ENCODE results near the gene ZNF600.
"Not testable (repeated sequence)": the region's sequence is repeated elsewhere in the genome, so short reads cannot be mapped to it uniquely, and the experiment has no call there.

Gene ZNF600

DNA sequence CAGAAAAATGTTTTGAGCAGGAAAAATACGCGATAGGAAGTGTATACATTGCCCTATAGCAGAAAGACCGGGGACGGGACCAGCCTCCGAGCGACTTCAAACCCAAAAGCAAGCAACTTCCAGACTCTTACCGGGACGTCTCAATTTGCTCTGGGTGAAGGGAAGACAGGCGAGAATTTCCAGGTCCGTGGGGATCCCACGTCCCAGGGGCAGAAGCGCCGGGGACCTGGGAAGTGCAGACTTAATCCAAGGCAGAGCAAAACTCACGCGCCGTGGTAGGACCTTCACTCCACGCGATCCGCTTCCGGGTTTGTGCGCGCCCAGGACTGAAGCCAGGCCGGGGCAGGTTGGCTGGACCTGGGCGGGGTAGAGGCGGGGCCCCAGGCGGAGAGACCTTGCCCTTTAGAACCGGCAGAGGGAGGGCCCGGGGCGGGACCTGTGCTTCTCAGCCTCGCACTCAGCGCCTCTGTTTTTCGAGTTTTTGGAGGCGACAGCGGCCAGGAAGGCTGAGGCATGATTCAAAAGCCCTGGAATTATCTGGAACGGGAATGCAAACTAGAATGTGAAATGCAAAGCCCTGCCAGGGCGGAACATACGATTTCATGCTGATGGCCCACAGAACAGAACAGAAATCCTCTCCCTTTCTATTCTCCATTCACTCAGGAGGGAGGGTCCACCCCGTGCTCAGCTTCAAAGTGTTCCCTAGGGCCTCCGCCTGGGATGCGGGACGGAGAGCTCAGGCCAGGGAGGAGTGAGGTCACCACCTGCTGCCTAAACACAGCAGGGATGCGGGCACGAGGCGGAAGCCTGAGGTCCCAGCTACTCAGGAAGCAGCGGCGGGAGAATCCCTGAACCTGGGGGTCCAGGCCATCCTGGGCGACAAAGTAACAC is at the start of gene ZNF600:
Gene ZNF600 (minus strand): TSS at position 328 of the 891 bp plus-strand sequence. CDS start 7,903 bp downstream, outside the sequence.
- H3K4me1 Mint-ChIP-seq = peaks cover 40% of the 10 kb centered on the region
- peak; percentile 100 for ATAC-seq
- peaks cover 14 to 17% of the 10 kb centered on the region in 2 donors for H3K9me3 Mint-ChIP-seq
- peak within 1 kb of the TSS; percentile 79 to 87 for H3K4me3 Mint-ChIP-seq
- H3K27me3 Mint-ChIP-seq = not testable (repeated sequence)
- H3K27ac Mint-ChIP-seq = peak within 1 kb of the TSS; percentile 91 to 95
- DNase-seq = peak; percentile 79

DNA sequence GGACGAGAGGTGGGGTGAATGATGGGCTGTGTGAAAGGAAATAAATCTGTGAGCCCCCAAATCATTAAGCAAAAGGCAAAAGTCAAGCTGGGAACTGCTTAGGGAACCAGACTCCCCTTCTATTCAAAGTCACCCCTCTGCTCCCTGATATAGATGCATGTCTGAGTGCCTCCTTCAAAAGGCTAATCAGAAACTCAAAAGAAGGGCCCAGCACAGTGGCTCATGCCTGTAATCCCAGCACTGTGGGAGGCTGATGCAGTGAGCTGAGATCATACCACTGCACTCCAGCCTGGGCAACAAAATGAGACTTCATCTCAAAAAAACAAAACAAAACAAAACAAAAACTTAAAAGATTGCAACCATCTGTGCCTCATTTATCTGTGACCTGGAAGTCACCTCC is 47.7 kb upstream of the ZNF600 start:
- not testable (repeated sequence) for H3K4me1 Mint-ChIP-seq, H3K4me3 Mint-ChIP-seq, ATAC-seq, DNase-seq, H3K27ac Mint-ChIP-seq, H3K27me3 Mint-ChIP-seq
- H3K9me3 Mint-ChIP-seq = peaks cover 41 to 68% of the 10 kb centered on the region in 2 donors

DNA sequence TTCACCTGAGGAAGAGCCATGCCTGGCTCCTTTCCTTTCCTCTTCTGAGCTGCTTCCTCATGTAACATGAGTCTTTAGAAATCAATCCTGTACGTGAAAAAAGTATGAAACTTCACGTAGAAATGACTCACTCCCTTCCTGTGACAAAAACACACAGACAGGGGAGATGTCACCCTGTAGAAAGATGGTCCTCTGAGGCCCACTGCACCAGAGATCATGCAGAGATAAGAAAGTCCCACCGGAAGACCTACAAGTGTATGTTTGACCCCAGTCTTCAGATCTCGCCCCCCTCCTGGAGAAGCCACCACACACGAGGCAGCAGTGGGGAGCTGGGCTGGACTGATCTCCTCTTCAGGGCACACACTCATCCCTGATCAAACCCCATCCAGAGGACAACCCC is 47.0 kb upstream of the ZNF600 start:
- H3K4me1 Mint-ChIP-seq, ATAC-seq, DNase-seq, H3K27ac Mint-ChIP-seq, H3K27me3 Mint-ChIP-seq, H3K4me3 Mint-ChIP-seq: not testable (repeated sequence)
- H3K9me3 Mint-ChIP-seq = peaks cover 41 to 68% of the 10 kb centered on the region in 2 donors

DNA sequence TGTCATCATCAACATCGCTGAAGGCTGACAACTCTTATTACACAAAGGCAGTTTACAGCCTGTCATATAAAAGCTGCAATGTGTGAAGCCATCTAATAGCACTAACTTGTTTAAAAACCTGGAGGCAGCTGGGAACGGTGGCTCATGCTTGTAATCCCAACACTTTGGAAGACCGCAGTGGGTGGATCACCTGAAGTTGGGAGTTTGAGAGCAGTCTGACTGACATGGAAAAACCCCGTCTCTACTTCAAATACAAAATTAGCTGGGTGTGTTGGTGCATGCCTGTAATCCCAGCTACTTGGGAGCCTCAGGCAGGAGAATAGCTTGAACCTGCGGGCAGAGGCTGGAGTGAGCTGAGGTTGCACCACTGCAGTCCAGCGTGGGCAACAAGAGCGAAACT is 43.3 kb upstream of the ZNF600 start:
- H3K4me3 Mint-ChIP-seq, ATAC-seq, H3K4me1 Mint-ChIP-seq, H3K27me3 Mint-ChIP-seq, H3K27ac Mint-ChIP-seq, DNase-seq: not testable (repeated sequence)
- peaks cover 15 to 50% of the 10 kb centered on the region in 2 donors for H3K9me3 Mint-ChIP-seq

- Mint-ChIP-seq H3K4me3 (no peak overlapping the region), H3K4me1 (peaks cover 3% of the 10 kb centered on the region), H3K9me3 (peaks cover 9 to 34% of the 10 kb centered on the region in 2 donors), H3K27me3 (no peaks in the 10 kb centered on the region), H3K27ac (no peak overlapping the region)
- DNase-seq (no peak), ATAC-seq (no peak)
Observed at GRCh38 chr19:52825765-52826164, 39.2 kb upstream of the ZNF600 start.

DNA sequence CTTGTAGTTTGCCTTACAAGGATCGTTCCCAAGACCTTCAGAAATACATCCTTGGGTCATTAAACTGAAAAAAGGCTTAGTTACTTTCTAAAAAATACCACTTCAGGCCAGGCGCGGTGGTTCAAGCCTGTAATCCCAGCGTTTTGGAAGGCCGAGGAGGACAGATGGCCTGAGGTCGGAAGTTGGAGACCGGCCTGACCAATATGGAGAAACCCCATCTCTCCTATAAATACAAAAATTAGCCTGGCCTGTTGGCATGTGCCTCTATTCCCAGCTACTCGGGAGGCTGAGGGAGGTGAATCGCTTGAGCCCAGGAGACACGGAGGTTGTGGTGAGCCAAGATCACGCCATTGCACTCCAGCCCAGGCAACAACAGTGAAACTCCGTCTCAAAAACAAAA is 37.1 kb upstream of the ZNF600 start:
- Mint-ChIP-seq H3K4me3 (no peak overlapping the region), H3K27me3 (no peaks in the 10 kb centered on the region), H3K4me1 (peaks cover 11% of the 10 kb centered on the region), H3K27ac (no peak overlapping the region), H3K9me3 (peaks cover 4 to 21% of the 10 kb centered on the region in 2 donors)
- ATAC-seq (no peak), DNase-seq (no peak)

DNA sequence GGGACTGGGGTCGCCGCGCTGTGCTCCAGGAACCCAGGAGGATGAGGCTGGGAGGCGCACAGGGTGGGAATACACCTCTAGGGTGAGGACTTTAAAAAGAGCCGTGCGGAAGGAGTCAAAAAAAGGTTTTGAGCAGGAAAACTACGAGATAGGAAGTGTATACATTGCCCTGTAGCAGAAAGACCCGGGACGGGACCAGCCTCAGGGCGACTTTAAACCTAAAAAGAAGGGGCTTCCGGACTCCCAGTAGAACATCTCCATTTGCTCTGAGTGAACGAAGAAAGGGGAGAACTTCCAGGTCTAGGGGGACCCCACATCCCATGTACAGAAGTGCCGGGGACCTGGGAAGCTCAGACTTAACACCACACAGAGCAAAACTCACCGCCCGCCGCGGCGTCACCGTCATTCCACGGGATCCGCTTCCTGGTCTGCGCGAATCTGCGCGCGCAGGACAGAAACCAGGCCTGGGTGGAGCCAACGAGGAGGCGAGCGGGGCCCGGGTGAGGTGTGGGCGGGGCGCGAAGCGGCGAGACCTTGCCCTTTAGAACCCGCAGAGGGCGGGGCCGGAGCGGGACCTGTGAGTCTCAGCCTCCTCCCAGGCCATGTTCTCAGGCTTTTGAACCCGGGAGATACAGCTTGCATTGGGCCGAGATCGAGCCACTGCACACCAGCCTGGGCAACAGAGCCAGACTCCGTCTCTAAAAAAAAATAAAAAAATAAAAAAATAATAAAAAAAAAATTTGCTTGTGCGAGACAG is 34.8 kb upstream of the ZNF600 start, which contains the start of gene ZNF28:
Gene ZNF28 (minus strand): TSS at position 430 of the 757 bp plus-strand sequence. CDS start 3,675 bp downstream, outside the sequence.
- H3K4me1 Mint-ChIP-seq = peaks cover 19% of the 10 kb centered on the region
- H3K4me3 Mint-ChIP-seq = peak within 1 kb of the TSS; percentile 93 to 96
- not testable (repeated sequence) for H3K27me3 Mint-ChIP-seq
- ATAC-seq = peak; percentile 99
- H3K9me3 Mint-ChIP-seq = peaks cover 11 to 16% of the 10 kb centered on the region in 2 donors
- peak; percentile 63 to 78 for DNase-seq
- peak within 1 kb of the TSS; percentile 90 to 96 for H3K27ac Mint-ChIP-seq

- DNase-seq = peak in 1 of 2 donors; percentile 30
- H3K4me3 Mint-ChIP-seq = peak overlapping the region; percentile 93 to 96
- ATAC-seq = peak; percentile 68
- peaks cover 19% of the 10 kb centered on the region for H3K4me1 Mint-ChIP-seq
- not testable (repeated sequence) for H3K27me3 Mint-ChIP-seq
- peak overlapping the region; percentile 90 to 96 for H3K27ac Mint-ChIP-seq
- H3K9me3 Mint-ChIP-seq = peaks cover 11 to 16% of the 10 kb centered on the region in 2 donors
Observed at GRCh38 chr19:52820472-52821203, 34.0 kb upstream of the ZNF600 start.

DNA sequence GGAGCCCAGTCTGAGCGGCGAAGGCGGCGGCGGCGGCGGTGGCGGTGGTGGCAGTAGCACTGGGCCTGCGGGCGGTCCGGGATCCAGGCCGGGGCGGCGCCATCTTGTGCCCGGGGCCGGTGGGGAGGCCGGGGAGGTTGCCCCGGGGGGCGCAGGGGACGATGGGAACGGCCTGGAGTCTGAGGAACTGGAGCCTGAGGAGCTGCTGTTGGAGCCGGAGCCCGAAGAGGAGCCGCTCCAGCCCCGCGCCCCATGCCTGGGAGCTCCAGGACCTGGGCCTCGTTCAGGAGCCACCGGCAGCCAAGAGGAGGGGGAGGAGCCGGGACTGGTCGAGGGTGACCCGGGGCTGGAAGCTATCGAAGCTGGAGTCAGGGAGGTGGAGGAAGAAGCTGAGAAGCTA is 23.2 kb upstream of the ZNF600 start:
- H3K9me3 Mint-ChIP-seq = peaks cover 12 to 42% of the 10 kb centered on the region in 2 donors

DNA sequence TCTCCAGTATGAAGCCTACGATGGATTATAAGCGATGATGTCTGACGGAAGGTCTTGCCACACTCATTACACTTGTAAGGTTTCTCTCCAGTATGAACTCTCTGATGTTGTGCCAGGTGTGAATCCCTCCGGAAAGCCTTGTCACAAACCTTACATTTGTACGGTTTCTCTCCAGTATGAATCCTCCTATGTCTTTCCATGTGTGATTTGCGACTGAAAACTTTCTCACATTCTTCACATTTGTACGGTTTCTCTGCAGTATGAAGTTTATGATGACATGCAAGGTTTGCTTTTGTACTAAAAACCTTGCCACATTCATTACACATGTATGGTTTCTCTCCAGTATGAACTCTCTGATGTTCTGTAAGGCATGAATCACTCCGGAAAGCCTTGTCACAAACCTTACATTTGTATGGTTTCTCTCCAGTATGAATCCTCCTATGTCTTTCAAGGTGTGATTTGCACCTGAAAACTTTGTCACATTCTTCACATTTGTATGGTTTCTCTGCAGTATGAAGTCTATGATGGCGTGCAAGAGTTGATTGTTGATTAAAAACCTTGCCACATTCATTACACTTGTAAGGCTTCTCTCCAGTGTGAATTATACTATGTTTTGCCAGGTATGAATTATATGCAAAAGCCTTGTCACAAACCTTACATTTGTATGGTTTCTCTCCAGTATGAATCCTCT is 13.5 kb upstream of the ZNF600 start:
- H3K4me3 Mint-ChIP-seq, ATAC-seq, H3K27me3 Mint-ChIP-seq, H3K4me1 Mint-ChIP-seq, H3K27ac Mint-ChIP-seq, DNase-seq: not testable (repeated sequence)
- peaks cover 50 to 72% of the 10 kb centered on the region in 2 donors for H3K9me3 Mint-ChIP-seq

More for the DNA sequence above, 23.2 kb upstream of the ZNF600 start:
- no peak overlapping the region for H3K4me3 Mint-ChIP-seq
- peak overlapping the region in 1 of 2 donors; percentile 34 for H3K27ac Mint-ChIP-seq
- H3K4me1 Mint-ChIP-seq = no peaks in the 10 kb centered on the region
- no peaks in the 10 kb centered on the region for H3K27me3 Mint-ChIP-seq
- ATAC-seq (no peak), DNase-seq (no peak)

DNA sequence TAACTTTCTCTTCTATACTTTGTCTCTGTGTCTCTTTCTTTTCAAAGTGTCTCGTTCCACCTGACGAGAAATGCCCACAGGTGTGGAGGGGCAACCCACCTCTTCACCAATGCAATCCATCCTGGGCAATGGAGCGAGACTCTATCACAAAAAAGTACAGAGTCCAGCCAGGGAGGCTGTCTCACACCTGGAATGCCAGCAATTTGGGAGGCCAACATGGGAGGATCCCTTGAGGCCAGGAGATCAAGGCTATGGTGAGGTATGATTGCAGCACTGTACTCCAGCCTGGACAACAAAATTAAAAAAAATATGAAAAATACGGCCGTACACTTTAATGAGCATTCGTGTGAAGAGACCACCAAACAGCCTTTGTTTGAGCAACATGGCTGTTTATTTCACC is 2.8 kb upstream of the ZNF600 start:
- DNase-seq (no peak), ATAC-seq (no peak)
- no peak overlapping the region for H3K4me3 Mint-ChIP-seq
- peaks cover 17 to 32% of the 10 kb centered on the region in 2 donors for H3K9me3 Mint-ChIP-seq
- H3K27me3 Mint-ChIP-seq = no peaks in the 10 kb centered on the region
- peaks cover 30% of the 10 kb centered on the region for H3K4me1 Mint-ChIP-seq
- no peak overlapping the region for H3K27ac Mint-ChIP-seq

- Mint-ChIP-seq H3K9me3 (peaks cover 14 to 16% of the 10 kb centered on the region in 2 donors), H3K27me3 (no peaks in the 10 kb centered on the region), H3K4me3 (peak overlapping the region; percentile 79 to 87), H3K27ac (peak overlapping the region; percentile 23 to 95), H3K4me1 (peaks cover 40% of the 10 kb centered on the region)
- peak in 1 of 2 donors; percentile 16 for DNase-seq
- peak; percentile 49 for ATAC-seq
Observed at GRCh38 chr19:52786078-52786463, 520 bp downstream of the ZNF600 start.

- peaks cover 14 to 16% of the 10 kb centered on the region in 2 donors for H3K9me3 Mint-ChIP-seq
- DNase-seq = no peak
- peak overlapping the region in 1 of 2 donors; percentile 23 for H3K27ac Mint-ChIP-seq
- peak overlapping the region; percentile 79 to 87 for H3K4me3 Mint-ChIP-seq
- ATAC-seq = no peak
- H3K4me1 Mint-ChIP-seq = peaks cover 40% of the 10 kb centered on the region
- H3K27me3 Mint-ChIP-seq = no peaks in the 10 kb centered on the region
Observed at GRCh38 chr19:52785506-52785905, 1.1 kb downstream of the ZNF600 start.

- Mint-ChIP-seq H3K4me1 (peaks cover 62% of the 10 kb centered on the region), H3K9me3 (peaks cover 20 to 26% of the 10 kb centered on the region in 2 donors)
- H3K4me3 Mint-ChIP-seq, DNase-seq, ATAC-seq, H3K27ac Mint-ChIP-seq, H3K27me3 Mint-ChIP-seq: not testable (repeated sequence)
Observed at GRCh38 chr19:52782864-52783263, 3.7 kb downstream of the ZNF600 start.
